Measurements from ENCODE around the gene GPR55.

GRCh38 chr2:230913406-230914143, 11.5 kb downstream of the GPR55 start:
- TF ChIP-seq MAX (IDR thresholded peaks at IDR 0.05; ENCODE audit: insufficient read depth, insufficient read length): no peak
- TF ChIP-seq CTCF (IDR thresholded peaks at IDR 0.05; ENCODE audit: extremely low read depth in 1 of 2, insufficient read depth in 1 of 2, low read depth in 1 of 2, low read length in 2 of 2): peak; percentile 10 to 25
- TF ChIP-seq EZH2 (IDR thresholded peaks at IDR 0.05; ENCODE audit: borderline replicate concordance, low read depth, low read length, severe bottlenecking): no peak

Measured in endothelial cell of umbilical vein (primary cell).